NT2/D1 (cell line): ENCODE data around the gene HDDC2.

ENCODE experiments used
- SUZ12 ChIP-seq: IDR thresholded peaks from 2 replicates; pipeline ENCODE4 v1.6.1; 2011; ENCODE audit not compliant: insufficient read length, insufficient read depth; ENCODE audit errors: extremely low read depth
- YY1 ChIP-seq: IDR thresholded peaks from 2 replicates; pipeline ENCODE4 v1.6.1; 2011; ENCODE audit not compliant: insufficient read length, insufficient read depth
- ZNF274 ChIP-seq: IDR thresholded peaks from 2 replicates; pipeline ENCODE4 v1.6.1; 2011; ENCODE audit warnings: mild to moderate bottlenecking, low read depth, low read length

DNA sequence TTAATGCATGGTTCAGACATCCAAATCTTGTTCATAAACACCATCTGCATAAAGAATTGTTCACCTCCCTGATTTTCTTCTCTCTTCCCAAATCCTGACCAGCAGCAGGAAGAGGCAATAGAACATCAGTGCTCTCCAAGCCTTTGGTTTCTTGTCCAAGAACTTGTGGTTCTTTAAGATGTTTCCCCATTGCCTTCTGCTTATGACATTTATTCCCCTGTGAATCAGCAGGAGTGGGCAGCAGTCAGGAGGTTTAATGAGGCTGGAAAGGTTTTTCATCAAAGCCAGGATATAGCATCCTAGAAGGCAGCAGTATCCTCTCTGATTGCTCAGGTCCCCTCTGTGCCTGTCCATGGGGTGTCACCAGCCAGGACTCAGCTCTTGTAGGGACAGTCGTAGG, 5.3 kb downstream of the HDDC2 start:
- TF ChIP-seq YY1 = no peak
- no peak for TF ChIP-seq SUZ12
- no peak for TF ChIP-seq ZNF274
